22Rv1 (cell line): ENCODE measurements around the gene GLYATL3.

Experiments
- H3K27ac ChIP-seq: fragments of 450-650 bp; 2 replicates; pipeline ENCODE4 v1.5.1; 2017
- ZFX ChIP-seq: fragments of 450-650 bp; IDR thresholded peaks from 2 replicates; pipeline ENCODE4 v1.6.1; 2017; ENCODE audit warnings: antibody characterized with exemption, borderline replicate concordance
- TF ChIP-seq, protein P1 (sequence below): fragments of 450-650 bp; IDR thresholded peaks from 2 replicates; pipeline ENCODE4 v1.5.1; 2017; ENCODE audit warnings: mild to moderate bottlenecking

Gene GLYATL3

DNA sequence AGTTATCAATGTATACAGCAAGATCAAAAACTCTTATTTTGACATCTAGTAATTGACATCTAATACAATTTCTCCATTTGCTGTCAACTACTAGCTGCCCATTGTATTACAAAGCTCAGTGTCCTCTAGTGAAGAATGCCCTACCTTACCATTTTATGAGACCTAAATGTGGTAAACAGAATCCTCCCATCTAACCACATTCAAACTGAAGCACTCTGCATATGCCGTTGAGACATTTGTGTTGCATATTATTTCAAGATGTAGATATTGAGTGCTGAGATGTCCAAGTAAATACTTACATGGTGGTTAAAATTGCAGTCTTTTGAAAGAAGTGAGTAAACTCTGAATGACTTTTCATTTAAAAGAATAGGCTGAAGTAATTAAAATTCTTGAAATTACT, 597 bp upstream of the GLYATL3 start:
- H3K27ac ChIP-seq, result no peak overlapping the region
- TF ChIP-seq, protein P1, sequence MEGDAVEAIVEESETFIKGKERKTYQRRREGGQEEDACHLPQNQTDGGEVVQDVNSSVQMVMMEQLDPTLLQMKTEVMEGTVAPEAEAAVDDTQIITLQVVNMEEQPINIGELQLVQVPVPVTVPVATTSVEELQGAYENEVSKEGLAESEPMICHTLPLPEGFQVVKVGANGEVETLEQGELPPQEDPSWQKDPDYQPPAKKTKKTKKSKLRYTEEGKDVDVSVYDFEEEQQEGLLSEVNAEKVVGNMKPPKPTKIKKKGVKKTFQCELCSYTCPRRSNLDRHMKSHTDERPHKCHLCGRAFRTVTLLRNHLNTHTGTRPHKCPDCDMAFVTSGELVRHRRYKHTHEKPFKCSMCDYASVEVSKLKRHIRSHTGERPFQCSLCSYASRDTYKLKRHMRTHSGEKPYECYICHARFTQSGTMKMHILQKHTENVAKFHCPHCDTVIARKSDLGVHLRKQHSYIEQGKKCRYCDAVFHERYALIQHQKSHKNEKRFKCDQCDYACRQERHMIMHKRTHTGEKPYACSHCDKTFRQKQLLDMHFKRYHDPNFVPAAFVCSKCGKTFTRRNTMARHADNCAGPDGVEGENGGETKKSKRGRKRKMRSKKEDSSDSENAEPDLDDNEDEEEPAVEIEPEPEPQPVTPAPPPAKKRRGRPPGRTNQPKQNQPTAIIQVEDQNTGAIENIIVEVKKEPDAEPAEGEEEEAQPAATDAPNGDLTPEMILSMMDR, result no peak
- TF ChIP-seq ZFX, result no peak

DNA sequence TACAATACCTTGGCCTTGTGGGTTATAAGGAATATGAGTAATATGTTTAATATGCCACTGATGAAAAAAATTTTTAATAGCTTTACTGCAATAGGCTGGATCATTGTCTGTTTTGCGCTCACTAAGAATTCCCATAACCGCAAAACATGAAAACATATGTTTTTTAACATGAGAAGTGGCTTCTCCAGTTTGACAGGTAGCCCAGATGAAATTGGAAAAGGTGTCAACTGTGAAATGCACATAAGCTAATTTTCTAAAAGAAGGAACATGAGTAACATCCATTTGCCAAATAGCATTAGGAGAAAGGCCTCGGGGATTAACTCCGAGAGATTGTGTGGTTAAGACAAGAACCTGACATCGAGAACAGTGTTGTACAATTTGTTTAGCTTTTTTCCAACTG, 4.9 kb downstream of the GLYATL3 start:
- TF ChIP-seq, protein P1, result no peak
- TF ChIP-seq ZFX, result no peak
- no peak overlapping the region for H3K27ac ChIP-seq

DNA sequence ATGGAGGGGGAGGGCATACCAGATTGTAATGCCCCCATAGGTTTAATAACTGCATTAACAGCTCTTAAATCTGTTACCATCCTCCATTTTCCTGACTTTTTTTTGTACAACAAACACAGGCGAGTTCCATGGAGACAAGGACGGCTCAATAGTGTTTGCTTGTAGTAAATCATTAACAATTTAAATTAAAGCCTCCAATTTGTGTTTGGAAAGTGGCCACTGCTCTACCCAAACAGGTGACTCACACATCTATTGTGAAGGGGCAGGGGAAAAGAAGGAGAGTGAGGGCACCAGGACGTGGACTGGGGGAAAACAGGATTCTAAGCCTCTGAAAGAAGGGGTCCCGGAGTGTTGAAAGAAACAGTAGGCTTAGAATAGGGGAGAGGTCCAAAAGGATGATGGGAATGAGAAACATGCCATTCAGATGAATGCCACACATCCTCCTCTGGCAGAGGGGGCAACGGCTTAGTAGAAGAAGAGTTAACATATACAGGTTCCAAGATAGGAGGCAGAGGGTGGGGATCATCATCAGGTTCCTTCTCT, 6.9 kb downstream of the GLYATL3 start:
- TF ChIP-seq, protein P1, result no peak
- no peak for TF ChIP-seq ZFX

DNA sequence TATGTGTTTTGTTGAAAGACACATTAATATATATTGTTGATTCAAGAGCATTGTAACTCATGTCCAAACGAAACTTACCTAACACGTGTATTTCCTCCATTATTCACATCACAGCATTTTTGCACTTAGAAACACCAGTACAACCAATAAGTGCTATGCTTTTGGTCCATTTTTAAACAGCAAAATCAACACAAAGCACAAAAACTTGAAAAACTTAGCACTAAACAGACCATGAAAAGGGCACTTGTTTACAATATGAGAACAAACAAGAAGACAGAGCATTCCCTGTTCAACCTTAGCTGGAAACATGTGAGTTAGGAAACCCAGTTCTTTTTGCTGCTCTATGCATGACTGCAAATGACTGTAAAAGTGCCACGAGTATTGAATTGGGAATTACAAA, 9.6 kb downstream of the GLYATL3 start:
- TF ChIP-seq, protein P1, result no peak
- no peak for TF ChIP-seq ZFX
- no peak overlapping the region for H3K27ac ChIP-seq

More for the DNA sequence above, 6.9 kb downstream of the GLYATL3 start:
- peak overlapping the region; percentile 56 for H3K27ac ChIP-seq

DNA sequence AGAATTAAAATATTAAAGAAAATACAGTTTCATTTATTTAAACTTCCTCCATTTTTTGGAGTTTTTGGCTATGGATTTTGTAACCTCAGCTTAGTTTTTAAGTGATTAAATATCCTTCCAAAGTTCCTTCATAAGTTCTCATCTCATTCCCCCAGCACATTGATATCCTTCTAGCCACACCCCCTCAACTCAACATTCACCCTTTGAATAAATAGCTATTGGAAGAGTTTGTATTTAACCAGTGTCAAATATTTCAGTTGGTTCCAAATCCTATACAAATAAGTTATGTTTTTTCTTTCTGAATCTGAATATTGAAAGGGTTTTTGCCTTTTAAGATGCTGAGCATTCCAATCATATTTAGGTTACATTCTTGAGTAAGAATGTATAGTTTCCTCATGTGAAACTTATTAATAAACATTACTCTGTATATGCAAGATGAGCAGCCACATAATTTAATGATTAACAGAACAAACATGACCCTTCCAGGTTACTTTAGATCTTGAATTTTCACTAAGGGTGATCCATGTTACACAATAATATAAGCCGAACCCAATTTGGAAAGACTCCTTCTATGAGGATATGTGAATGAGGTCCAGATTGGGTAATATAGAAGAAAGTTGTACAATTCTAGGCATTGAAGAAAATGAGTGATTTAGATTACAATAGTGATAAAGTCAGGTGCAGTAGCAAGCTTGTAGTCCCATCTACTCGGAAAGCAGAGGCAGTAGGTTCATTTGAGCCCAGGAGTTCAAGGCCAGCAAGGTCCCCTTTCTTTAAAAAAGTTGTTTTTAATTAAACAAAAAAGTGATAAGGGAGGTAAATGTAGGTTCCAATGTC, 13.6 kb downstream of the GLYATL3 start:
- H3K27ac ChIP-seq, result no peak overlapping the region
- TF ChIP-seq, protein P1, result no peak
- TF ChIP-seq ZFX, result no peak

DNA sequence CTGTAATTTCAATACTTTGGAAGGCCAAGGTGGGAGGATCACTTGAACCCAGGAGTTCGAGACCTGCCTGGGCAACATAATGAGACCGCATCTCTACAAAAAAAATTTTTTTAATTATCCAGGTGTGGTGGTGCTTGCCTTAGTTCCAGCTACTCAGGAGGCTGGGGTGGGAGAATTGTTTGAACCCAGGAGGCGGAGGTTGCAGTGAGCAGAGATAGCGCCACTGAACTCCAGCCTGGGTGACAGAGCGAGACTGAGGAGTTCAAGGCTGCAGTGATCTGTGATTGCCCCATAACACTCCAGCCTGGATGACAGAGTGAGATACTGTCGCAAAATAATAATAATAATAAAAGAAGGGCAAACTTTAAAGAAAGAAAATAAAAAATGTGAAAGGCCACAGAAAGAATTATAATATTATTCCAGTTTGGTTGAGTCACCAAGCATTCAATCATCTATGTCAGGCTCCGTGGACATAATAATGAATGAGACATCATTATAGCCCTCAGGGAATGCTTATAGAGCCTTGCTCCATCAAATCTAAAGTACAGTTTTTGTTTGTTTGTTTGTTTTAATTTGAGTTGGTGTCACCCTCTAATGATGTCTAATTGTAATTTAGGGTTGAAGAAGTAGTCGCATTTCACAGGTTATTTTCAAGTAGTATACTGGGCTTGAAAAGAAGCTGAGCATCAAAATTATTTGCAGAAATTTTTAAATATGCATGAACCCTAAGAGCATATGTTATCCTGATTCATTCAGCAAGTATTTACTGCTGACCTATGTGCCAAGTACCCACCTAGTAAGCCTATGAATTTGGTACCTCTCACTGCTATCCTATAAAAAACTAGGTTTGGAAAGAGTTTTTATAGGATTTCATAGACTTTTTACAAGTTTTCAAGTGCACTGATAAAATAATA, 15.1 kb downstream of the GLYATL3 start:
- TF ChIP-seq ZFX, result no peak
- TF ChIP-seq, protein P1, result no peak
- no peak overlapping the region for H3K27ac ChIP-seq
